Measurements from ENCODE around the gene NRG3.

NRG3 gene

DNA sequence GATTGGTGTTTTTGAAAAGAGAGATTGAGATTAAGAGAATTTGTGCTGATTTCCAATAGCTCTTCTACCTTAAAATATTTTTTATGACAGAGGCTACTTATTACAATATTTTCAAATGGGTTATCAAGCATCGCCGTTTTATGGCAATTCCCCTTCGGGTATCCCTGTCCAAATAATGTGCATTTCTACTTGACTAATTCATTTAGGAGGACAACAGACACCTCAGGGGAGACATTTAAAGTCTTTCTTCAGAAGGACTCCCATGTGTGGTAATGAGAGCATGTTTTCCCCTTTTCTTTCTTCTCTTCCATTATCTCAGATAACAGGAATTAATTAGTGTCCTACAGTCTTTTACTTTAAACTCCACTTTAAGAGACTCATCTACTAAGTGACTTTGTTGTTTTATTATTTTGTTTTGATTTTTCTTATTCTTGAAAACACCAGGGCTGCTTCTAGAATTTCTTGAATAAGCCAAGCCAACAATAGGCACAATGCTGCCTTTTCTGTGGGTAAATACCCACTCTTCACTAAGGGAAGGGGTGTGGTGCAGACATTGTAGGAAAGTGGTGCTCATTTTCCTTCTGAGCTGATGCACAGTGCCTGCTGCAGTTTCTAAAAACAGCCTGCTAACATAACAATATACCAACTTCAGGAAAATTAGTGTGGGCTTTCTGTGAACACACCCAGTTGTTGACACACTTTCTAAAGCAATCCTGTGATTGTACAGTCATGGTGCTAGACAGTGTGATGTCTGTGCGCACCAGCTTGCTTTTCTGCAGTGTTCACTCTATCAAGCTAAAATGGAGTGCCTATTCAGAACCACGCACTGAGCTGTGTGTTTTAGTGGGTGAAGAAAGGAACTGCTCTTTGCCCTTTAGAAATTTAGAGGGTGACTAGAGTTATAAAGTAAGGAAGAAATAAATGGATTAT lies 597.7 kb downstream of the NRG3 start:
- in situ Hi-C loops (cut with HindIII; ENCODE audit: low pct_unique_long_range_greater_than_20kb, low sequenced_read_pairs): no loop called here
- DNase-seq (ENCODE audit: low read depth in 1 of 2, low spot score in 1 of 2): no peak
- TF ChIP-seq JUND (IDR thresholded peaks at IDR 0.05; ENCODE audit: low read depth): no peak

DNA sequence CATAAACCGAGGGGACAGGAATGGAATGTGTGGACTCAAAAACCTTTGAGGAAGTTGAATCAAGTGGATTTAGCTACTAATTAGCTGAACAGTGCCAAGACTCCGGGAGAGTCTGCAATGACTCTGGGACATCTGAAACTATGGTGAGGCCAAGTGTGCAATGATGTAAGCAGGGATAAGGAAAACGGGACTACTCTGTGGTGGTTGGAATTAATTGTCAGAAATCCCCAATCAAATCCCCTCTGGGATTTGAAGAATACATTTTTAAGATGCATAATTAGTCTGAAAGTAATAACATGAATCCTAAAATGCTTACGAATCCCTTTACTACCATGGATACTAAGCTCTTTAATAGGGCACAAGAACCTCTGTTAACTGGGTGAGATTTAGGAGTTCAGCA lies 602.8 kb downstream of the NRG3 start:
- no peak for DNase-seq (ENCODE audit: low read depth in 1 of 2, low spot score in 1 of 2)
- no peak for TF ChIP-seq JUND (IDR thresholded peaks at IDR 0.05; ENCODE audit: low read depth)
- in situ Hi-C loops (cut with HindIII; ENCODE audit: low pct_unique_long_range_greater_than_20kb, low sequenced_read_pairs): no loop called here

DNA sequence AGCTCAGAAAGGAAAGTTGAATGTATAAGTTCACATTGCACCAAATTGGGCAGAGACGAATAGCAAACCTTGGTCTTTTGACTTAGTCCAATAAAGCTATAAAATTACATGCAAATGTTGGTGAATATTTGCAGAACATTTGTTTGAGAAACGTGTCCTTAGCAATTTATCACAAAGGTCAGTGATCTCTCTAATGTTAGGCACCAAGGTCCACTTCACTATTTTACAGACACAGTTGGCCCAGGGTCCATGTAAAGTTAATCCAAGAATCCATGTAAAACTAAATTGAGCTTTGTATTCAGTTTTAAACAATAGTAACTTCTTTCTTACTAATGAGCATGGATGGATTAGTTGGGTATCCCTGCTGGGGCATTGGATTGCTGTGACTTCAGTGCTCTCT lies 617.7 kb downstream of the NRG3 start:
- no peak for DNase-seq (ENCODE audit: low read depth in 1 of 2, low spot score in 1 of 2)
- in situ Hi-C loops (cut with HindIII; ENCODE audit: low pct_unique_long_range_greater_than_20kb, low sequenced_read_pairs): no loop called here
- TF ChIP-seq JUND (IDR thresholded peaks at IDR 0.05; ENCODE audit: low read depth): no peak

DNA sequence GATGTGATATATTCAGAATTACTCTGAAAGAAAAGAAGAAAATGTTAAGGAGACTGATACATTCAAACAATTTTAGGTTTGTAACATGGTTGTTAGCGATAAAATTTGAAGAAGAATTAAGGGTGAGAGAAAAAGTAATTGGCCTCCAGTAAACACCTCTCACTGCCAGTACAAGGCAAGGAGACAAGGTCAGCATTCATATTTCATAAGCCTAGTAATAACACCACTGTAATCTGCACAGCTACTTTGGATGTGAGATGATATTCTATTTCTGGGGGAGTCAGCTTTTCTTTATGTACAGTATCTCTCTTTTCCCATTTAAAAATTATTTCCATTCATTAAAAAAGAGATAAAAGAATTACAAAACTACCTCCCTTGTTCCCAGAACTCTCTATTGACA lies 621.1 kb downstream of the NRG3 start:
- TF ChIP-seq JUND (IDR thresholded peaks at IDR 0.05; ENCODE audit: low read depth): no peak
- DNase-seq (ENCODE audit: low read depth in 1 of 2, low spot score in 1 of 2): no peak
- in situ Hi-C loops (cut with HindIII; ENCODE audit: low pct_unique_long_range_greater_than_20kb, low sequenced_read_pairs): no loop called here

DNA sequence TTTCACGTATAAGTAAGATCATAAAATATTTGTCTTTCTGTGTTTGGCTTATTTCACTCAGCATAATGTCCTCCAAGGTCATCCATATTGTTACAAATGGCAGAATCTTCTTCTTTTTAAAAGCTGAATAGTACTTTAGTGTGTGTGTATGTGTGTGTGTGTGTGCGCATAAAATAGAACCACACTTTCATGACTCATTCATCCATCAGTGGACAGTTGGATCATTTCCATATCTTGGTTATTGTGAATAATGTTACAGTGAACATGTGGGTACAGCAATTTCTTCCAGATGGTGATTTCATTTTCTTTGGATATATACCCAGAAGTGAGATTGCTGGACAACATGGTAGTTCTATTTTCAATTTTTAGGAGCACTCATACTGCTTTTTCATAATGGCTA lies 622.4 kb downstream of the NRG3 start:
- TF ChIP-seq JUND (IDR thresholded peaks at IDR 0.05; ENCODE audit: low read depth): no peak
- DNase-seq (ENCODE audit: low read depth in 1 of 2, low spot score in 1 of 2): no peak
- in situ Hi-C loops (cut with HindIII; ENCODE audit: low pct_unique_long_range_greater_than_20kb, low sequenced_read_pairs): no loop called here

DNA sequence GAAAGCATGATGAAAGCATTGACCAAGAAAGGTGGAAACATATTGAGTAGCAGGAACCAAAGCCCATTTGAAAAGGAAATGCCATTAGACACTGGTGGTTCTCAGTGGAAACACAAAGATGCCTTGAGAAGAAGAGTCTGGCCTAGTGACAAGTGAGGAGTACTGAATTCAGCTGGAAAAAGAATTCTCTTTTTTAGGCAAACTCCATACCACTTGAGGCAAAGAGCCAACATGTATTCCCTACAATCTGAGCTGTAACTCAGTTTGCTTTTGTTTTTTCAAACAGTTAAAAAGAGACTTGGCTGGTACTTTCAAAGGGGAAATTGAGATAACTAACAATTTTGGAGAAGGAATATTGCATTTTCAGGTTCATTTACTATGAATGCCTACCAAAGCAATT lies 624.0 kb downstream of the NRG3 start:
- in situ Hi-C loops (cut with HindIII; ENCODE audit: low pct_unique_long_range_greater_than_20kb, low sequenced_read_pairs): no loop called here
- no peak for DNase-seq (ENCODE audit: low read depth in 1 of 2, low spot score in 1 of 2)
- no peak for TF ChIP-seq JUND (IDR thresholded peaks at IDR 0.05; ENCODE audit: low read depth)

DNA sequence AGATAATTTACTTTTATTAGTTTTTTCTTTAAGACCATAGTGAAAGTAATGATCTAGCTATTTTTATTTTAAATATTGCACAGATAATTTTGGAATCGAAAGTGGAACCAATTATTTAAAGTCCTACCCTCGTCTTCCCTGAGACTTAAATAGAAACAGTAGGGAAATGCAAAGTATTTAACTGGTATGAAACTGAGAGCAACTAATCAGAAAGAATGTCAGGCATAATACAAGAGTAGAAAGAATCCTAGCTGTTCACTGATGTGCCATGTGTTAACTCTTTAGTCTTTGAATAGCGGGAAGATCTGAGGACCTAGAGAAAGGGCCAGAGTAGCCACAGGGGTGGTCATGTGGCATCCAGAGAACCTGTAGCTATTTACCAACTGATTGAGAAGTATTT lies 630.0 kb downstream of the NRG3 start:
- no peak for DNase-seq (ENCODE audit: low read depth in 1 of 2, low spot score in 1 of 2)
- no peak for TF ChIP-seq JUND (IDR thresholded peaks at IDR 0.05; ENCODE audit: low read depth)
- in situ Hi-C loops (cut with HindIII; ENCODE audit: low pct_unique_long_range_greater_than_20kb, low sequenced_read_pairs): no loop called here

DNA sequence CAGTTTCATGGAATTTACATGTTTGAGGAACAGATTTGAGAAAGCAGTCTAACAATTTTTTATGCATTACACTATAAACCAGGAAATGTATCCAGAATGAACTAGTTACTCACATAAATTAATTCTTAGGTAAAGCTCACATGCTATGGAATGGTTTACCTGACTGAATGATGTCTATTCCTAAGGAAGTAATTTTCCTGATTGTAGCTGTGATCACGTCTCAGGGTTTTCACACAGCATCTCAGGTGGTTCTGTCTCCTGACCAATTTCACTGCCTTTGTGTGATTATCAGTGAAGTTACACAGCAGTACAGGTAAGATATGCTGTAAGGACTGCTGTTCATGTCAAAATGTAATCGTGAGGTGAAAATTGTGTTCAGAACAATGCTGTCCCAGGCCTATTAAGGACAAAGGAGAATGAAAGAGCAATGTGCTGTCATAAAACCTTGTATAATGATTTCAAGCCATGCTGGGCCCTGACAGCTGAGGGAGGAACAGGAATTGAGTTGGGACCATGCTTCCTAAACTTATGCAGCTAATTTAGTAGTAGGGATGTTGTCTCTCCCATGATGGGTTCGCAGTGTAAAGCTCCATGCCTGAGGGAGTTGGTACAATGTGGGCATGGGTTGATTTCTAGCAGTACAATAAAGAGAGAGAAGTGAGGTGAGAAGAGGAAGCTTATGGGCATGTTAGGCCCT lies 631.8 kb downstream of the NRG3 start:
- in situ Hi-C loops (cut with HindIII; ENCODE audit: low pct_unique_long_range_greater_than_20kb, low sequenced_read_pairs): no loop called here

DNA sequence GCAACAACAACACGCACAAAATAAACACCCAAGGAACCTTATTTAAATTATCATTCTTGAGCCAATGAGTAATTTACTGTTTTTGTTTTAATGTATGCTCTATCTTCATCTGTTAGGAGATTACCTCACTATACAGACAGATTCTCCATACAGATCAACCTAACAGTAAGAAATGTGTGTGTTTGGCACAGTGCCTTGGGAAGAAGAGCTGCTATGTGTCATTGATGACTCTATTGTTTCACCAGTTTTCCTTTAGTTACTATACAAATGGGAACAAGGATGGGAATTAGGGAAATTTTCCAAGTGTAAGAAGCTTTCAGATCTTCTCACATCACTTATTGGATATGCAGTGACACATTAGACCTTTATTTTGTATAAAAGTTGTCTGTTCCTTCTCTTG lies 640.3 kb downstream of the NRG3 start:
- TF ChIP-seq JUND (IDR thresholded peaks at IDR 0.05; ENCODE audit: low read depth): no peak
- DNase-seq (ENCODE audit: low read depth in 1 of 2, low spot score in 1 of 2): no peak
- in situ Hi-C loops (cut with HindIII; ENCODE audit: low pct_unique_long_range_greater_than_20kb, low sequenced_read_pairs): no loop called here

More for the DNA sequence above, 631.8 kb downstream of the NRG3 start:
- DNase-seq (ENCODE audit: low read depth in 1 of 2, low spot score in 1 of 2): no peak
- no peak for TF ChIP-seq JUND (IDR thresholded peaks at IDR 0.05; ENCODE audit: low read depth)

DNA sequence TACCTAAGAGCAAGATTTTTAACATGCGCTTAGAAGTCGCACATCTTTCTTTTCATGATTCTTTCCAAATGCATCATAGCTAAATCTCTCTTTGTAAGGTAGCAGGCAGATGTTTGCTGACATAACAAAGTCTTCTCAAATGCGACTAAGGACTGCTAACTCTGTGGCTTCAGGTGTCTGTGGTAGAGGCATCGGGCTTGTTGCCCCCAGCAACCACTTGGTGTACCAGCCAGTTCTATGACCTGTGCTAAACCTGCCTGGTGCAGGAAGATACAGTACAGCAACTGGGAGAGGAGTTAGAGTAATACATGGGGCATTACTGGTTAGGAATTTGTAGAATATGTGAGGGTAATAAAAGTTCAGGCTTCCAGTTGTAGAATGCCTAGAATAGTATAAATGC lies 654.1 kb downstream of the NRG3 start:
- no peak for DNase-seq (ENCODE audit: low read depth in 1 of 2, low spot score in 1 of 2)
- in situ Hi-C loops (cut with HindIII; ENCODE audit: low pct_unique_long_range_greater_than_20kb, low sequenced_read_pairs): no loop called here
- TF ChIP-seq JUND (IDR thresholded peaks at IDR 0.05; ENCODE audit: low read depth): no peak

DNA sequence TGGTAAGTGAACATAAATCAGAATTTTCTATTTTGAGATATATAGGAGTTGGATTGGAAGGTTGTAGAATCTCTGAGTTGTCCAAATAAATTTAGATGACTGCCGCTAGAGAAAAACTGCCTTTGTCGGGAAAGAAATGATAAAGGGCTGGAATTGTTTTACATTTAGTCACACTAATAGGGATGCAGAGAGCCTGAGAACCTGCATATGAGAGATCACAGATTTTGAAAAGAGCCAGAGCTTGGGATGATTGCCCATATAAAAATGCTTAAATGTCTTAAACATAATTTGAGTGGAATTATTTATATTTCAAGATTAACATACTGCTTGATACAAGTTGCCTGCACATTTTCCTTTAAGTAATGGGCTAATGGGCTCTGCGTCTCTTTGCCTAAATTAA lies 660.5 kb downstream of the NRG3 start:
- DNase-seq (ENCODE audit: low read depth in 1 of 2, low spot score in 1 of 2): no peak
- in situ Hi-C loops (cut with HindIII; ENCODE audit: low pct_unique_long_range_greater_than_20kb, low sequenced_read_pairs): no loop called here
- TF ChIP-seq JUND (IDR thresholded peaks at IDR 0.05; ENCODE audit: low read depth): no peak

DNA sequence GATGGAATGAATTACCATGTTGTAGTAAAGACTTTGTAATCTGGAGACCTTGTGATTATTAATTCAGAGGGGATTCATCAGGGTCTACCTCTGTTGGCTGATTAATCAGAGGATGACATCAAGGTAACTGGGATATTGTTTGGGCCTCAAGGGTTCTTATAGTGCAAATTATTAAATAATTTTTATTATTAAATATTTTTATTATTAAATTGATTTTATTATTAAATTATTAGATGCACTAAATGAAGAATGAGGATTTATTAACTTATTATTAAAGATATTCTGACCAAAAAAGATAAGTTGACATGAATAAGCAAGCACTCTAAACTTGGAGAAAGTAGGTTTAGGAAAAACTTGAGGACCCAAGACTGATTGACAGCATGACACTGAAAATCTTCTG lies 661.7 kb downstream of the NRG3 start:
- in situ Hi-C loops (cut with HindIII; ENCODE audit: low pct_unique_long_range_greater_than_20kb, low sequenced_read_pairs): no loop called here
- no peak for DNase-seq (ENCODE audit: low read depth in 1 of 2, low spot score in 1 of 2)

DNA sequence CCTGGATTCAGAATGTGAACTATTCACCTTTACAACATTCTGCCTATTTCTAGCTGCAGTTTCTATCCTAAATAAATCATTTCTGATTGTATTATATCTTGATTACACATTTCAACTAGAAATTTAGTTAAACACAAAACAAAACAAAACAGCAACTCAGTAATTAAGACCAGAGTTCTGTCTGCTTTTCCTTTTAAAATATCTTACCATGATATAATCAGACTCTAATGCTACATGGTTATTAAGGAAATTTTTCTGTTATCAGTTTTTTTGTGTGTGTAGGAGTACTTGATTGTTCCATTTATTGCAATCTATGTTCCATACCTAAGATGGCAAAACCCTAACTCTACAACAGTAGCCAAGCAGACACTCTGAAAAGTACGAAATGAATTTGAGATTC lies 663.3 kb downstream of the NRG3 start:
- DNase-seq (ENCODE audit: low read depth in 1 of 2, low spot score in 1 of 2): no peak
- no peak for TF ChIP-seq JUND (IDR thresholded peaks at IDR 0.05; ENCODE audit: low read depth)
- in situ Hi-C loops (cut with HindIII; ENCODE audit: low pct_unique_long_range_greater_than_20kb, low sequenced_read_pairs): no loop called here

More for the DNA sequence above, 661.7 kb downstream of the NRG3 start:
- TF ChIP-seq JUND (IDR thresholded peaks at IDR 0.05; ENCODE audit: low read depth): no peak

Data from T47D (cell line).